Keratinocyte (primary cell): ENCODE measurements around the gene TPM3.

Source experiments
- CTCF ChIP-seq, 3 experiments: IDR thresholded peaks in 1 of 3; conservative IDR thresholded peaks in 1 of 3; optimal IDR thresholded peaks in 1 of 3; 2 replicates in 2 of 3; 3 replicates in 1 of 3; pipeline versions ENCODE3 to v1.5.1; 2011; ENCODE audit warnings: low read length in 3 of 3, mild to moderate bottlenecking in 3 of 3, moderate library complexity in 2 of 3, control low read depth in 1 of 3, inconsistent platforms in 1 of 3; ENCODE audit not compliant: insufficient read depth in 2 of 3; ENCODE audit errors: extremely low read depth in 1 of 3
- EZH2 ChIP-seq: IDR thresholded peaks from one replicate; pipeline ENCODE4 v1.6.1; 2012; ENCODE audit warnings: inconsistent platforms, mild to moderate bottlenecking, low read length, moderate library complexity

- peak in 2 of 3 experiments; percentile 13 to 23 for TF ChIP-seq CTCF (optimal IDR thresholded peaks at IDR 0.05 in 1 of 3, IDR thresholded peaks at IDR 0.05 in 1 of 3, conservative IDR thresholded peaks at IDR 0.05 in 1 of 3; ENCODE audit: extremely low read depth in 1 of 3, insufficient read depth in 2 of 3, low read length in 3 of 3)
- no peak for TF ChIP-seq EZH2
These were observed 45.9 kb downstream of the TPM3 start for GRCh38 chr1:154145986-154146385.
